DMS 273 treated with DMSO at 0.1 percent for 48 hours (cell line): ENCODE results near the gene ALK.

ENCODE experiments used
- DNase-seq: peaks from one replicate; lab custom pipeline; 2025; lab: John Stamatoyannopoulos, UW

Gene ALK

DNA sequence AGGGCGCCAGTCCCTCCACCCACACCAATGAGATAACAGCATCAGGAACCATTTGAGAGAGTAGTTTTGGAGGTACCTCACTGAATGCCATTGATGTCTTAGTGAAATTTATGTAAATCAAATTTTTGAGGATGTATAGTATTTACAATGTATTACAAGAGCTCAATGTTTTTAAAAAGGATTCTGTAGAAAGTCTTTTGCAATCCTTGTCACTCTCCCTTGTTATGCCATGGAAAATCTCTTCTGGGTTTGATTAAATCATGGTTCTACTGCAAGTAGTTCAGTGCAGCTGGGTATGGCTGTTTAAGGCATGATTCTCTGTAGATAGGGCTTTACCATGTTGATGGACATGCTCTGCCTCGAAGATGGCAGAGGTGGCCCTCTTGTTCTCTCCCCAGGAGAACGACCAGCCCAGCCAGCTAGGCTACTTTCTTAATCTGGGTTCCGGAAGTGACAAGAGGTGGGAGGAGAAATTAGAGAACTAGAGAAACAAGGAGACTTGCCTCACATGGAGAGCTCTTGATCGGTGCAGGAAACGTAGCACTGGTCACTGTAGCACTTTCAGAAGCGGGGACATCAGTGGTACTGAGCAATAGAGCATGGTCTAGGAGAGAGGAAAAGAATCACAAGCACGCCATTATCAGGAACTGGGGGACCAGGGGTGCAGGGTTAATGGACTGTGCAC is 603.4 kb downstream of the ALK start:
- DNase-seq: no peak

GRCh38 chr2:29317077-29317517 is 604.3 kb downstream of the ALK start:
- no peak for DNase-seq

DNA sequence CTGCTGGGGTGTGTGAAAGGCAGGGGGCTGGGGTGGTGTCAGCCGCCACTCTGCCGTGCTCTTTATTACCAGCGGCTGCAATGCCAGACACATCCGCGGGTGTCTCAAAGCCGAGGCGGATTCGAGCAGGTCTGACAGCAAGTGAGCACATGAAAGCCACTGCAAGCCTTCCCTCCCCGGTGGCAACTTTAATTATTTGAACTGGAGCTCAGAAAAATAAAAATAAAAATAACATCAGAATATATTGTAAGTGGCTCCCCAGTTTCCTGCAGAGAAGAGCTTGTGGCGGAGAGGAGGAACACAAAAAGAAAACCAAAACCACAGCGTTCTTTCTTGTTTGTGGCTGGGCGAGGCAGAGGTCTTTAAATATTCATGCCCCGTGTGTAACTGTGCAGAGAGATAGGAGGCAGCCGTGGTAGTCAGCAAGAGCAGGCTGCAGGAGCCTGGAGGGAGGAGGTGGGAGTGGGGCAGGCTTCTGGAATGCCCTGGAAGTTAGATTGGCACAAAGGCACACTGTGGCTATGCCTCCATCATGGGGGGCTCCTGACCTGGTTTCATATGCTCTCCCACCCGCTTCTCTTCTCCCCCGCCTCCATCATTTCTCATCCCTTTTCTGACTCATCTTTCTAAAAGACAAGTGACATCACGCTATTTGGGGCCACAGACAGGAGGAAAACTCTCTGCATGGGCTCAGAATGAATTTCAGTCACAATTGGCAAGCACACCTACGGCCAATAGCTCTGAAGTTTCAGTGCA is 606.4 kb downstream of the ALK start:
- DNase-seq: no peak

DNA sequence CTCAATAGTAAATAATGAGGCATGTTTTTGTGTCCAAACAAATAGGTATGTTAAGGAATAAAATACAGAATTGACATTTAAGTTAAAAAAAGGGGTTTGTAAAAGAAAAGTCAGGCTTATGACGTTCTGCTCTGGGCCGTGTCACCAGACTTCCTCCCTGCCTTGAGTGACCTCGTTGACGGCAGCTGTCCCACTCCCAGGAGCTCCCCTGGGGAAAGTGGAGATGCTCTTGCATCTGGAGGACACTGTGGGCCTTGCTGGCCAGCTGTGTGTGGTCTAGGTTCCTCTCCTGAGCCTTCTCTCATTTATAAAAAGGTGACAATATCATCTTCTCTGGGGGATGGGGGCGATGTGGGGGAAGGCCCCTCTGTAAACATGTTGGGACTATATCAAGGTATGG is 609.9 kb downstream of the ALK start:
- no peak for DNase-seq

DNA sequence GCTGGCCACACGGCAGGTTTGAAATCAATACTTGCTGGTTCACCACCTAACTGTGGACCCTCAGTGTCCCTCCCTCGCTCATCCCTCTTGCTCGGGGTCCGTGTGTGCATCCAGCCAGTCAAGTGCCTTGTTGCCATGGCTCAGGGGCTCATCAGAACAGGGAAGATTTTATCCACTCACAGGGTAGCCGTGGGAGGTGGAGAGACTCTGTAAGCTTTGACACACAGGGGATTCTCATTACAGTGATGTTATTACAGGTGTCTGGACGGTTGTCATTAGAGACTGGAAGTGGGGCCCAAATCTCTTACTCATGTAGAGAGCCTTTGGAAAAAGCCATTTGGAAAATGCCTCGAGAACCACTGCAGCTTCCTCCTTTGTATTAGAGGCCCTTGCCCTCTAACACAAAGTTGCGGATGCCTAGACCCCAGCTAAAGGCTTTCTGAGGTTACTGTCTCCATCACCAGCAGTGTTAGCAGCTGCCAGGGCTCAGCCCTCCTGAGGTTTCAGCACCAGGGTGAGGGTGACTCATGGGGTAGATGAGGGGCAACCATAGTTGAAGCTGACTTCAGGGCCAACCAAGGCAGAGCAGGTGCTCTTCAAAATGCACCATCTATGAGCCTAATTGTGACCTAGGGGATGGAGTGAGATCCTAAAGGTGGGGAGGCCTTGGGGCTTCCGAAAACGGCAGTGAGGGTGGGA is 610.6 kb downstream of the ALK start:
- DNase-seq: no peak

- peak; percentile 19 for DNase-seq
Observed at GRCh38 chr2:29309090-29310029, 612.0 kb downstream of the ALK start.

DNA sequence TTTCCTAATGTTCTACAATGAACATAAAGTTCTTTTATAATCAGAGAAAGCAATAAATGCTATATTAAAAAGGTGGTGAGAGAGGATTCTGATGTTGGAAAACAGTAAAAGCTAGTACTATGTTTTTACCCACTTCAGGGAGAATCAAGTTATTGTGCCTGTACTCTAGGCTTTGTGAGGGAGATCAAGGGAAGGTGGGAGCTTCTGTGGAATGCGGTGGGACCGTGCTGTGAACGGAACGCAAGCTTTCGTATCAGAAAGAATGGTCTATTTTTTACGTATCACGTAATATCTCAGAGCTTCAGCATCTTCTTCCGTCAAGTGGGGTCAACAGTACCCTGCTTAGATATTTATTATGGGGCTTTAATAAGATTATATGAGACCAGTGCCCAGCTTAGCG is 613.0 kb downstream of the ALK start:
- DNase-seq: no peak

GRCh38 chr2:29307519-29307918 is 613.9 kb downstream of the ALK start:
- no peak for DNase-seq

DNA sequence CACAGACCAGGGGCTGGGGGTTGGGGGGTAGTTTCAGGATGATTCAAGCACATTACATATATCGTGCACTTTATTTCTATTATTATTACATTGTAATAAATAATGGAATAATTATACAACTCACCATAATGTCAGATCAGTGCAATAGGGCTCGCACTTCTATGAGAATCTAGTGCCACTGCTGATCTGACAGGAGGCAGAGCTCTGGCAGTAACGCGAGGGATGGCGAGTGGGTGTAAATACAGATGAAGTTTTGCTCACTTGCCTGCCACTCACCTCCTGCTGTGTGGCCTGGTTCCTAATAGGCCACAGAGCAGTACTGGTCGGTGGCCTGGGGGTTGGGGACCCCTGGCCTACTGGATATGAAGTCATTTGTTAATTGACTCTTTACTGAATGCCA is 615.6 kb downstream of the ALK start:
- DNase-seq: no peak

DNA sequence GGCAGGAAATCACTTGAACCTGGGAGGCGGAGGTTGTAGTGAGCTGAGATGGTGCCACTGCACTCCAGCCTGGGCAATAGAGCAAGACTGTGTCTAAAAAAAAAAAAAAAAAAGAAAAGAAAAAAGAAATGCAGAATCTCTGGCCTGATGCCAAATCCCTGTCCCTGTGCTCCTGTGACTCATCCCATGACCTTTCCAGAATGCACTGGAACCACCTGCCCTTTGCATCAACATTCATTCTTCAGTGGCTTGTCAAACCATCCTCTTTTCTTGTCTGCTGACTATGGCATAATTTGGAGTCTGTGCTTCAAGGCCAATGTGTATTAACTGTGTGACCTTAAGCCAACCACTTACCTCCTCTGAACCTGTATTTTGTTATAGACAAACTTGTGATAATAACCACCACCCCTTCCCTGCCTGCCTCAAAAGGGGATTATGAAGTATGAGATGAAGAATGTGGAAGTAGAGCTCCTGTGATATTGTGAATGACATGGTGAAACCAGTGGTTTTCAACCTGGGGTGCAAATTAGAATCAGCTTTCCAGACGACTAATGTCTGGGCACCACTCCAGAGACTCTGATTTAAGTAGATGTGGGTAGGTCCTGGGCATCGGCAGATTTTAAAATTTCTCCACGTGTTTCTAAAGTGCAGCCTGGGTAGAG is 616.9 kb downstream of the ALK start:
- no peak for DNase-seq

DNA sequence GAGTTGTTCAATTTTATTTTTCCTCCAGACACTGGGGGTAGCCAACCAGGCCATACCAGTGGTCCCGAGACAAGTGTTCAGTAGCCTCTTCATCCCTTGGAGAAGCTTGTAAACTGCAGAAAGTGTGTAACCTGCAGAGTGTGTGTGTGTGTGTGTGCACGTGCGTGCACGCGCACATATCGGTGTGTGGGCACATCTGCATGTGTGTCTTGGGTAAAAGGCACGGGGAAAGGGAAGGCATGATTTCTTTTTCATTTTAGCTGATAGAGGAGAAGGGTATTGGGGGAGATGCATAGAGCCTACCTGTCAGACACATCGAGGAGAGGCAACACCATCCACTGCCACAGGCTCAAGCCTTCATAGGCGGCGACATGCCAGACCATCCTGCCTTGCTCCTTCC is 624.8 kb downstream of the ALK start:
- DNase-seq: no peak

DNA sequence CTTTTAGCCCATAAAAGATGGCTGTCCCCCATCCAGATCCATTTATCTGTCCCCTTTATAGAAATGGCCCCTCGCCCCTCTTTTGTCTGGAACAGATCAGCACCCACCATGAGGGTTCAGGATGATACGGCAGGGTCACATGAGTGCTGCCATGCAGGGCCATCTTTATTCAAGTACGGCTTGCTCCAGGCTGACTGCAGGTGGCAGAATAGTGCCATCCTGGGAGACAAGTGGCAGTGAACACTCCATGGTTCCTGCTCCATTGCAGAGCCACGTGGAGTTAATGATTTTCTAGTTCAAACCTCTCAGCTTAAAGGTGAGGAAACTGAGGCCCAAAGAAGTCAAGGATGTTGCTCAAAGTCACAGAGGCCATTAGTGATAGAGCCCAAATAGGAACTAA is 625.5 kb downstream of the ALK start:
- DNase-seq: no peak

DNA sequence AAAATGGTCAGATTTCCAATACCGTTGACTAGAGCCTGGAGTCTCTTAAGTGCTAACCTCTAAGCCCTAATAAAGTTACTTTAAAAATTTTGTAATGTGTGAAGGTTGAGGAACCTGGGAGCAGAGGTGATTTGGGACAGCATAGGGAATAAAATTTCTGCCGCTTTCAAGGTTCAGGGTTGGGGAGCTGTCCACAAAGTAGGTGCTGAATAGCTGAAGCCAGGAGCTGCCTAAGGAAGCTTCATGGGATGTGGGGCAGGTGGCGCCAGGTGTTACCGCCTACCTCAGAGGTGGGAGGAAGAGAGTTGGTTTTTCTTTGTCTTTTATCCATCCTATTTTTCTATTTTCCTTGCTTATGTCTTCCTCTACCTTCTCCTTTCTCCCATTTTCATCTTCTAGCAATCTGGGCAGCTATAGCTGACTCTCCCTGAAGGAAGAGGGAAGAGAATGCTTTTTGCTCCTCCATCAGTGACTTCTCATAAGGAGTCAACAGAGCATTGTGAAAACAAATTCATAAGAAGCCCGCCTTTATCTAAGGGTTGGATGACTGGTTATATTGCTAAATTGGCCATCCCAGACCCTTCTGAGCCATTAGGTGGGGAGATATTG is 627.5 kb downstream of the ALK start:
- DNase-seq: no peak

DNA sequence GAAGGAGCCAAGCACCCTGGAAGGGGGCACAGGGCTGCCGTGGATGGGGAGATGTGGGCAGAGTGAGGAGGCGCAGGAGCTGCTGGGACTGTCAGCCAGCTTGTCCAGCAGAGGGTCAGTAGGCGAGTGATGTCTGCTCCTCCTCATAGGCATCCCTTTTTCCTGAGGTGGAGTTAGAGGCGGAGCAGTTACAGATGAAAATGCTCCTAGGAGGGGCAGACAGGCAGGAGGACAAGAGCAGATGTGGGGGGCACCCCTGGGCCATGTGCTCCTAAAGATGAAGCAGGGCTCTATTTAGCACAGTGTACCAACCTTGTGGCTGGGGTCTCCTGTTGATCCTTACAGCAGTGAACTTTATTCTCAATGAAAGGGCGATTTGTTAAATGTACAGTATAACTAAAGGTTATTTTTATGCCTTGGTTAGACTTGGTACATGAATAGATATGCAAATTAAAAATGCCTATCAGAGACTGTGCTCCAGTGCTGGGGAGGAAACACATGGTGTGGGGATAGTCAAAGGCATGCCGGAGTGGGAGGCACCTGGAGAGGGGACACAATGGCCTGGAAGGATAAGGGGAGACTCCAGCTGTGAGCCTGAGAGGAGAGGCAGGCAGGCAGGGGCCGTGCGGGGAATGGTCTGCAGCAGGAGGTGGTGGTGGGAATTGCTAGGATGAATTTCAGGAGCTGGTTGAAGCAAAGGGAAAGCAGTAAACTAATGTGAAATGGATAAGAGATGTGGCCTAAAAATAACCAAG is 630.9 kb downstream of the ALK start:
- no peak for DNase-seq

DNA sequence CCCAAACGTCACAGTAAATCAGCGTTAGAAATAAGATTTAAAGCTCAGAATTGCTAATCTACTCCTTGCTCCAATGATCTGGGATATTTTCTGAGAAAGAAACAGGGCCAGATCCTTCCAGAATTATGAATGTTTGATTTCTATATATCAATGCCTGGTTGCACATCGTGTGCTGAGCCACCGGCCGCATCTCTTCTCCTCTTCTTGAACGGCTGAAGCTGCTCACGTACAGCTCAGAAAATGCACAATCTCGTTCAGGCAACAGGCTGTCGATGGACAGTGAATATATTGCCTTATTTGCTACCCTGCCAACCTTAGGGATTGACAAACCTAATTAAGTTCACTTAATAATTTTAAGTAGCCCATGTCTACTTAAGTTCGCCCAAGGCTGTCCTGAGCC is 636.7 kb downstream of the ALK start:
- DNase-seq: no peak

DNA sequence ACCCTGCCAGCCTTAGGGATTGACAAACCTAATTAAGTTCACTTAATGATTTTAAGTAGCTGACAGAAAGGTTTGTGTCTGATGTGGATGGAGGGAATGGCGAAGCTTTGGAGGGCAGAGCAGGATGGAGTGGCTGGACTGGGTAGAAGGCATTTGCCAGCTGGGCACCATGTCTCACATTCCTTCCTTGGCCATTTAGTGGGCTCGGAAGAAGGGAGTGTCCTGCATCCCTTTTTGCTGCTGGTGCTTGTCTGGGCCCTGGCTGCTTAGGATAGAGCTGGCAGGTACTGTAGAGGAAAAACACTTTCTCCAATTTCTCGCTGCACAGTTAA is 639.5 kb downstream of the ALK start:
- DNase-seq: no peak

DNA sequence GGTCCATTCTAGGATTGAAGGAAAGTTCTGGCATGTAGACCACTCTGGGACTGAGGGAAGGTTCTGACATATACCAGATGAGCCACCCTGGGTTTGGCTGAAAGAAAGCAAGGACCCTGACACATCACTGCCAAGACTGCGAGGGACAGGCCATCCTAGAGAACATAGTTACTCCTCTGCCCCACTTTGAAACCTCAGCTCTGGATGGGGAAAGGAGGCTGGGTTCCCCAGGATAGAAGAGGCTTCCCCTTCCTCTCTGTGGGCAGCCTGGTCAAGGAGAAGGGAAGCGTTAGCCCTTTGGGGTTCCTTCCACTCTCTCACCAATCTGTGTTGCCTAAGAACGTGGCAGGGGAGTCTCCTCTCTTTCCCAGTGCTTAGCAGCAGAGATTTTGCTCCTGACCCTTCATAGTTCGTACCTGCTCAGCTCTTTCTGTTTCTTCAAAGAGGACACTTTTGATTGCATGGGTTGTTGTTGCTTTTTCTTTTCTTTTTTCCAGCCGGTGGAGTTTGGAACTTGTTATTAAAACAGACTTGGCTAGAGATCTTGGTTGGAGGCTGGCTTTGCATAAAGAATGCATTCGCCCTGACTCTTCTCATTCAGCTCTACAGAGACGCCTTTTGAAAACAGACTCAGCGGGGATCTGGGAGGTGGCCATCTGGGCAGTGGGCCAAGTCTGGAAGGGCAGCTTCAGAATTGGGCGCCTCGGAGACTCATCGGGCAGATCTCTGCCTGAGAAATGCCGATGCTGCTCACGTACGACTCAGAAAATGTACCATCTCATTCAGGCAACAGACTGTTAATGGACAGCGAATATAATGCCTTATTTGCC is 640.1 kb downstream of the ALK start:
- DNase-seq: peak; percentile 49

DNA sequence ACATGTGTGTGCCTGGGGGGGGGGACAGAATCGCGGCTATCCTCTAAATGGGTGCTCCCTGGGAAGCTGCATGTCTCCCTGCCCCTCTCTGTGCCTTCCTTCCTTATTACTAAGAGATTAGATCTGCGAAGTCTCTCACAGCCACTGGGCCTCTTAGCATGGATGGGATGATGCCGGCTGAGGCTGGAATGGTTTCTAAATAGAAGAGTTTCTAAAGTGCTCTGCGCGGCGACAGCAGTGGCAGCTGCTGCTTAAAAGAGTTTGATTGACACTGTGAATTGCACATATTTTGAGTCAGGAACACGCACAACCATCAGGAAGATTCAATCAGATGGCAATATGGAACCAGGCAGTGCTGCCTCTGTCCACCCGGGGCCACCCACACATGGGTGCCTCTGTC is 642.4 kb downstream of the ALK start:
- DNase-seq: no peak

DNA sequence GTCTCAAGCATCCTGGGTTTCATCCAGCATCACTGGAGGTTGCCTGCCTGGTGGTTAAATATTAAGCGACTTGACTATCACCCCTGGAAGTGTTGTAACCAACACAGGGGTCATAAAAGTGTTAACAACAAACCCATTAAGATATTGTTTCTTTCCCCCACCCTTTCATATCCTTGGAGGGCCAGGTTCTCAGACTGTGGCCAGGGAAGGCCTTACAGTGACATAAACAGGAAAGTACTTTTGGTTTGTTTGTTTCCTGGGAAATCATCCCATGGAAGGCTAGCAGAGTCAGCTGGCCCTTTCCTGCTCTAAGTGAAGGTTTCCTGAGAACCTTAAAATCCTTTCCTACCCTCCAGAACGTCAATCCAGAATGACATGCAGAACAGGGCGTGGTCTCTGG is 645.2 kb downstream of the ALK start:
- DNase-seq: no peak

DNA sequence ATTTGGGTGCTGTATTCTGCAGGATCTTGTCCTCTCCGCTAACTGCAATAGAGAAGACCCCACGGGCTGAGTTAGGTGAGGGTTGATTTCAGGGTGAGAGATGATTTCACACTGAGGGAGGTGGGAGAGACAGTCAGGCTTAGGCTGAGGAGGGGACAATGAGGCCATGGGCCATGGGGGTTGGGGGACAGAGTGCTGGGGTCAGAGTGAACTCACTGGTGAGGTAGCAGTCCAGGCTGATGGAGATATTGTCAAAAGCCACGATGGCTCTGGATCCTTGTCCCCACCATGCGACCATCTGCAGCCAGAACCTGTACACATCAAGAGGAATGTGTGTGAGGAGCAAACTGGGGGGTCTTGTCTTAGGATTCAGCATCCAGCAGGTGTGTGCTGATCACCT is 646.2 kb downstream of the ALK start:
- no peak for DNase-seq
